CD4-positive, alpha-beta T cell treated with Interleukin-1 beta for 1 hour (primary cell): ENCODE results near the gene PHLDB1.

ENCODE experiments used
- DNase-seq, 2 donors: peaks; one replicate each; pipeline ENCODE4 v3.0.0-alpha.2; 2020 to 2022

PHLDB1 gene

DNA sequence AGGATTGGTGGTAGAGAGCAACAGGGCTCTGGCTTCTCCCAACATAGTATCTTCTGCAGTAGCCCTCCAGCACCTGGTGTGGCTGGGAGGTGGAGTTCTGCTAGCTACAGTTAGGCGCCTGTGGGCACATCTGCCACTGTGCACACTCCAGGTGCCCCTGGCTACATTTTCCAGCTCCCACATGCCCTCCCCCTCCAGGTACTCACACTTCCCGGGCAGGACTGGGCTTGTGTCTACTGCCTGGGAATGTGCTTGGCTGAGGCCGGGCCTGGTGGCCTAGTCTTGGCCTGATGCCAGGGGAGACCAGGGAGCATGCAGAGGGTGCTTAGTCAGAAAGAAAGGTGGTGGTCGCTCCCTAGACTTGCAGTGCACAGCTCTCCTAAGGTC is 15.8 kb downstream of the PHLDB1 start:
- no peak for DNase-seq

DNA sequence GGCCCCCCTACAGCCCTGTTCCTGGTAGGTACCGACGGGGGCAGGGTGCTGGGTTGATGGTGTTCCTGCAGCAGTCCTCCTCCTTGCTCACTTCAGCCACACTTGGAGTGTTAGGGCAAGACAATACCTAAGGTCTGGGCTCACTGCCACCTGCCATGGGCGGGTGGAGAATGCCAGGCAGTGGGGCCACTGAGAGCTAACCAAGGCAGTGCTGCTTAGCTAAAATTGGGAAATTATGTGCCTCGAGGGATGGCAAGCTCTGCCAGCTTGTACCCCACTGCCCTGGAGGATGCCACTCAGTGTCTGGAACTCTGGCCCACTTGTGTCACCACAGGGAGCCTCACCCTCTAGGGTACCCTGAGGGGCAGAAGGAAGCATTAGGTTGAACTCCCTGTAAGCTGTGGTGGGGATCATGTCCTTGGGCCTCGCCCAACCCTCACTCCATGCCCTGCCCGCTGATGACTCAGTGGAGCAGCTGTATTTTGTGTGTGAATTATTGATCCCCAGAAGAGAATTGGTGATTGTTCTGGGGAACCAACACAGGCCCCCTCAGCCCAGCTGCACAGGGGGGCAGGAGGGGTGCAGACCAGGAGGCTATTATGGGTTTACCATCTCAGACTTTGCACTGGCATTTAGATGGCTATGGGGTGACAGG is 17.7 kb downstream of the PHLDB1 start:
- no peak for DNase-seq

DNA sequence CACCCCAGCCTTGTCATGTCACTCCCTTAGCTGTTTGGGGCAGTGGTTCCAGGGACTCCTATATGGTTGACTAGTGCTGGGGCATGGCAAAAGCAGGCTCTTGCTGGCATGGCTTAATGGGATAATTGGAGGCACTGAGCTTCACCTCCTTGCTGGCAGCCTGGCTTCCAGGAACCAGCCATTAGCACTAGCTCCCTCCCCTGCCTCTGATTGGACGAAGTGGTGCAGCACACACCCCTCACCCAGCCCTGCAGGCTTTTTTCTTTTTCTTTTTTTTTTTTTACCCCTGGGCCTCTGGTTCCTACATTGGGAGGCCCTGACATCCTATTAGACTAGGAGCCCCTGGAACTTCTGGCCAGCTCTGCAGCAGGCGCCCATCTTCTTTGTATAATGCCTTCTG is 18.6 kb downstream of the PHLDB1 start:
- no peak for DNase-seq

DNA sequence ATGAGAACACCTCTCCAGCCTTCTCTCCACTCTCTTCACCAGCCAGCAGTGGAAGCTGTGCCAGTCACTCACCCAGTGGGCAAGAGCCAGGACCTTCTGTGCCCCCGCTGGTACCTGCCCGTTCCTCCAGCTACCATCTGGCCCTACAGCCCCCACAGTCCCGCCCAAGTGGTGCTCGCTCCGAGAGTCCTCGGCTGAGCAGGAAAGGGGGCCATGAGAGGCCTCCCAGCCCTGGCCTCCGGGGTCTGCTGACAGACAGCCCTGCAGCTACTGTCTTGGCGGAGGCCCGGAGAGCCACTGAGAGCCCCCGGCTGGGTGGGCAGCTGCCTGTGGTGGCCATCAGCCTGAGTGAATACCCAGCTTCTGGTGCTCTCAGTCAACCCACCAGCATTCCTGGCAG is 20.2 kb downstream of the PHLDB1 start:
- no peak for DNase-seq

DNA sequence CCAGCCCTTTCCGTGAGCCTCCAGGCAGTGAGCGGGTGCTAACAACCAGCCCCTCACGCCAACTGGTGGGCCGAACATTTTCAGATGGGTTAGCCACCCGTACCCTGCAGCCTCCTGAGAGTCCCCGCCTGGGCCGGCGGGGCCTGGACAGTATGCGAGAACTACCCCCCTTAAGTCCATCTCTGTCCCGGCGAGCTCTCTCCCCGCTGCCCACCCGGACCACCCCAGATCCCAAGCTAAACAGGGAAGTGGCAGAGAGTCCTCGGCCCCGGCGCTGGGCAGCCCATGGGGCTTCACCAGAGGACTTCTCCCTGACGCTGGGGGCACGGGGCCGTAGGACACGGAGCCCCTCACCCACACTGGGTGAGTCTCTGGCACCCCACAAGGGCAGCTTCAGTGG is 20.6 kb downstream of the PHLDB1 start:
- no peak for DNase-seq

DNA sequence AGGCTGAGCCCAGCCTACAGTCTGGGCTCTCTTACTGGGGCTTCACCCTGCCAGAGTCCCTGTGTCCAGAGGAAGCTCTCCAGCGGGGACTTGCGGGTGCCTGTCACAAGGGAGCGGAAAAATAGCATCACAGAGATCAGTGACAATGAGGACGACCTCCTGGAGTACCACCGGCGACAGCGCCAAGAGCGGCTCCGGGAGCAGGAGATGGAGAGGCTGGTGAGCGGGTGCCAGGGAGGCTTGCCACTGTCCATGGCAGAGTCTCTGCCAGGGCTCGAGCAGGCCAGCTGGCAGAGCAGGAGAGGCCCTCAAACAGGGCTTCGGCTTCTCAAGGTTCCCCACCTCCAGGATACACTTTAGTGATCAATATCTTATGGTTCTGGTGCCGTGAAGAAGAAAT is 21.0 kb downstream of the PHLDB1 start:
- no peak for DNase-seq

DNA sequence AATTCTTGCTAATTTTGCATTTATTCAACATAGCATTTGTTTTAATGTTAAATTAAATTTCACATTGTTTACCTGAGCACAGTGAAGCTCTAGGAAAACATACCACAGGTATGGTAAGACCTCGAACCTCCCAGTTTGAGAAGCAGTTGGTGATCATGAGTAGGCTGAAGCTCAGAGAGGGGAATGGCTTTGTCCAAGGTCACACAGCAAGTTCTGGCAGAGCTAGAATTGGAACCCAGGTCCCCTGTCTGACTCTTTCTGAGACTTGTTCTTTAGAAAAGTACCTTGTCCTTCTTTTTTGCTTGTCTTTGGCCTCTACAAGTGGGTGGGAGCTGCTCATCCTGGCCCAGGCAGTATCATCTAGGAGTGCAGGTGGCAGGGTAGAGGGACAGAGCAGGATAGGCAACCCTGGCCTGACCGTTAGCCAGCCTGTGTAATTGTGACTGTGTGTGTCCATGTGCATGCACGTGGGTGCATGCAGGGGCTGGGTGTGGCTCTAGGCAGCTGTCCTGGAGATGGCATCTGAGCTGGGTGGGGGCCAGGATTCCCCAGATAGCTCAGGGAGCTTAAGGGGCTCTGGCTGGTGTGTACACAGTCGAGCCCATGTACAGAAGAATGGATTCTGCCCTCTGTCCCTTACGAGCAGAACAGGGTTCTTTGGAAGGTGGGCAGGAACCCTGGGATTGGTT is 21.6 kb downstream of the PHLDB1 start:
- no peak for DNase-seq

DNA sequence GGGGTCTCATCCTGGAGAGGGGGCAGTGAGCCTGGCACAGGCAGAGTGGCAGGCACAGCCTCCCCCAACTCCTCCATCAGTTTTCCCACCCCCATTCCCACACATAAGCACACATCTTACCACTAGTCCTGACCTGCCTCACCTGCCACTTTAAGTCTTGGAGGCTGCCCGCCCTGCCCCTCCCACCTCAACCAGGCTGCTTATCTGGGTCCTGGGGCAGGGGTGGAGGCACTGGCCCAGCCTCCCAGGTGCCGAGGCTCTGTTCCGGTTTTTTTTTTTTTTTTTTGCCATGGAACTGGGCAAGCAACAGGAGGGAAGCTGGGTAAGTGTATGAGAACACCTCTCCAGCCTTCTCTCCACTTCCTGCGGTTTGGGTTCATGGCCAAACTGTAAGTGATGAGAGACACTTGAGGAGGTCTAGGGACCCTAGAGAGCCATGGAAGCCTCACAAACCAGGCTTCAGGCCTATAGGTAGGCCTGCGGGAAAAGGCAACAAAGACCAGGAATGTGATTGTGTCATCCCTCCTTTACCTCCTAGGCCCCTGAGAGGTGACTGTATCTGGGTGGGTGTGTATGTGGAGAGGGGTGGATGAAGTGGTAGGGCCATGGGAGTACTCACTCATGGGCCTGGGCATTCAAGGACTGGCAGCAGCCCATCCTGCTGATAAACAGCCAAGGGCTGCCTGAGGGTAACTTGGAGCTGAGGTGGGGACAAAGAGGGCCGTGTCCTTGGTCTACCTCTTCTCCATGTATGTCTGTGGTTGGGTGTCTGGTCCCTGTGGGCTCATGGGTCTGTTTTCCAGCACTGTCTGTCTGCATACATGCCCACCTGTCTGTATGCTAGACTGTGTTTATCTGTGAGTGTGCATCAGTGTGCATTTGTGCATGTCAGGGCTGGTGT is 22.6 kb downstream of the PHLDB1 start:
- no peak for DNase-seq

DNA sequence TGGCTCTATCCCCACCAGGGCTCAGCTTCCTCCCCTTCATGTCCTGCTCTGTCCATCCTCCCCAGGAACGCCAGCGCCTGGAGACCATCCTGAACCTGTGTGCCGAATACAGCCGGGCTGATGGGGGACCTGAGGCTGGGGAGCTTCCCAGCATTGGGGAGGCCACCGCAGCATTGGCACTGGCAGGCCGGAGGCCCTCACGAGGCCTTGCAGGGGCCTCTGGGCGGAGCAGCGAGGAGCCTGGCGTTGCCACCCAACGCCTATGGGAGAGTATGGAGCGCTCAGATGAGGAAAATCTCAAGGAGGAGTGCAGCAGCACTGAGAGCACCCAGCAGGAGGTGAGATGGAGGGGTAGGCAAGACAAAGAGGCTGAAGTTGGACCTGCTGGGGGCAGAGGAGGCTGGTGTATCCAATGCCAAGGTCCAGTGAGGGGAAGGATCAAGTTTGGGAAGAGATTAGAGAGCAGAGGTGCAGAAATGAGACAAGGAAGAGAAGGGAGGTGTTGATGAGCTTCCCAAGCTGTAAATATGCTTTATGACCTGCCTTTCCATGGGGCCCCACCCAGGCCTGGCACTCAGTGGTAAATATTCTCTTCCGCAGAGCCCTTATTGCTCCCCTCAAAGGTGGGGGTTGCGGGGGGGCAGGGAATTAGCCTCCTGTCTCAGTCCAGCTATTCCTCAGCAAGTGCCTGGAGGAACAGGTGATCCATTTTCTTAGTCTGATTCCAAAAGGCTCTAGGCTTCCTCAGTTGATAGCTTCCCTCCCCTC is 23.9 kb downstream of the PHLDB1 start:
- DNase-seq: no peak

DNA sequence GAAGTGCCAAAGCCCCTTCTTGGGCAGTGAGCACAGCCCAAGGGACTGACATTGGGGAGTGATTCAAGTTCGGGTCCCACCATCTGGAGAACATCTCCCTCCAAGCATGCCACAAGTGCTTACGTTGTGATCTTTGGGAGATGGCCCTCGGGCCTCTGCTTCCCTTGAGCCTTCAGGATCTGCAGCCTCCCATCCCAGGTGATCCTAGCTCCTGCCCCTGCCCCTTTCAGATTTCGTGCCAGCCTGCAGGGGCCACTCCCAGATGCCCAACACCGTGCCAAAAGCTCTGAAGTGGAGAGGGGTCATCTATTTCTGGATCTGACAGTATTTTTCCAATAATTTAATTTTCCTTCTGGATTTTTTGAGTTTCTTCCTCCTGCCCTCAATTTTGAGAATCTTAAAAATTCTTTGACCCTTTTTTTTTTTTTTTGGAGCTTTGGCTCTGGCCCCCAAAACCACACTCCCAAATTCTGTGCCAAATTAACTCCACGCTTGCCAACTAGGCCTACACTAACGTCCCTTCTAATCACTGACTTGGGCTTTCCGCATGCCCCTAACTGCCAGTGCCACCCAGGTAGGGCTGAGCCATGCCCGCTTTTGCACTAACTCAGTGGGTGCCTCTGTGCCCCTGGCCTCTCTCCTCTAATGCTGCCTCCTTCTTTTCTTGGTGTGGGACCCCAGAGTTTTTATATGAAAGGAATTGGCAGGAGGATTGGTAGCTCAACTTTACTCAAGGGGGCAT is 25.3 kb downstream of the PHLDB1 start:
- no peak for DNase-seq

DNA sequence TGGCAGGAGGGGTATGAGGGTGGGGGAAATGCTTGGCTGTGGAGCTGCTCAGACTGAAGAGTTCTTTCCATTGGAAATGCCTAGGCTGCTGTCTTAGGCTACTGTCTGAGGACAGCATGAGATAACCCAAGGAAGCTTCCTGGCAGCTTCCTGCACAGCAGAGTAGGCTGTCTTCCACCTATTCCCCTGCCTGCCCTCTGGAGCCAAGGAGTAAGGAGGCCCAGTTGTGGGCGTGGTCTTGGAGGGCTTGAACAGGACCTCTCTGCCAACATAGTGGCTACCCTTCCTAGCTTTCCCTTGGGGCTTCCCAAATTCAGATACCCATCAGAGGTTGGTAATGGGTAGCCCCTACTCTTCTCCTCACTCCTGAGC is 25.9 kb downstream of the PHLDB1 start:
- no peak for DNase-seq

DNA sequence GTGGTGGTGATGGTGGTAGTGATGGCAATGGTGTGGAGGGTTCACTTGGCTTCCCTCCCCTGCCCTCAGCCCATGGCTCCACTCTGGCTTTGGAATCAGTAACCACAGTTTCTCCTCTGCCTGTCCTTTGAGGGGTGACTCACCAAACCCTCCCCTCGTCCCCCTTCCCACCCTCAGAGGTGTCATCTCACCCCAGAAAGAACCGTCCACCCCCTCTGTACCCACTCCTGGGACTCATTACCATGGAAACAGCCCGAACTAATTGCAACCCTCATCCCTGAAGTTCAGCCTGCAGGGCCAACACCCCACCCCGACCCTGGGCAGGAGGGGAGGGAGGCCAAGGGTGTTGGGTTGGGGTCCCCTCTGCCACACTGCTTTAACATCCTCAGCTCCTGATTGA is 26.6 kb downstream of the PHLDB1 start:
- DNase-seq: no peak

DNA sequence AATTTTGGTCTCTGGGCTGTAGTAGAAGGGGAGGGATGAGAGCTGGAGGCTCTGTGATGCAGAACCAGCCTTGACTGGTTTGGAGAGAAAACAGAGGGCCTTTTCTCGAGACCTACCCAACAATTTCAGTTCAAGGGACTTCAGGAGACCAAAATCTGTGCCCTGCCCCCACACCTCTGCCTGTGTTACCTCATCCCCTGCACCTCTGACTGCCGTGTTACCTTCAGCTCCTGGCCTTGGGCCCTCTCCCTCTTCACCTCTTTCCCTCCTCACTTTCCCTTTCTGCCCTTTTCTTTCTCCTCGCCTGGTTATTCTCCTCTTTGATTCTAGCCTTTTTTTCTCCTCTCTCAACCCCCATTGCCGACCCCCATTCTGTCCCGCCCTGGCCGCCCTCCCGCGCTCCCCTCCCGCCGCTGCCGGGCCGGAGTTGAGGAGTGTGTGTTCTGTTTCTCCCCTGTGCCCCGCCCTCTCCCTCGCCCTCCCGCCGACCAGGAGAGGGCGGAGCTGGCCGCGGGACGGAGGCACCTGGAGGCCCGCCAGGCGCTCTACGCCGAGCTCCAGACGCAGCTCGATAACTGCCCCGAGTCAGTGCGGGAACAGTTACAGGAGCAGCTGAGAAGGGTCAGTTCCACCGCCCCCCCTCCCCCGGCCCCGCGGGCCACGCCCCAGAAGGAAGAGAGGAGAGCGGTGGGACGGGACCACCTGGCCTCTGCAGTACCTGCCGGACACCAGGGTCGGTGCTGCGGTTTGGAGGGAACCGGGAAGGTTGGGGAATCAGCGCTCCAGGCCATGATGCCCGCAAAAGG is 27.2 kb downstream of the PHLDB1 start:
- no peak for DNase-seq

DNA sequence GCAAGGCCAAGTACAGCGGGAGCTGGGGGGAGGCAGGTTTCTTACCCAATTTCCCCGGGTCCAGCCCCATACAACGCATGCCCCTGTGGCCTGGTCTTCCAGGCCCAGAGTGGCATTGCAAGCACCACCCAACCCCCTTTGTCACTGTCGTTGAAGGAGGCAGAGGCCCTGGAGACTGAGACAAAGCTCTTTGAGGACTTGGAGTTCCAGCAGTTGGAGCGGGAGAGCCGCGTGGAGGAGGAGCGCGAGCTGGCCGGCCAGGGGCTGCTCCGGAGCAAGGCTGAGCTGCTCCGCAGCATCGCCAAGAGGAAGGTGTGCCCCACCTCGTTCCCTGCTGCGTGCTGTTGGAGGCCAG is 27.8 kb downstream of the PHLDB1 start:
- no peak for DNase-seq

DNA sequence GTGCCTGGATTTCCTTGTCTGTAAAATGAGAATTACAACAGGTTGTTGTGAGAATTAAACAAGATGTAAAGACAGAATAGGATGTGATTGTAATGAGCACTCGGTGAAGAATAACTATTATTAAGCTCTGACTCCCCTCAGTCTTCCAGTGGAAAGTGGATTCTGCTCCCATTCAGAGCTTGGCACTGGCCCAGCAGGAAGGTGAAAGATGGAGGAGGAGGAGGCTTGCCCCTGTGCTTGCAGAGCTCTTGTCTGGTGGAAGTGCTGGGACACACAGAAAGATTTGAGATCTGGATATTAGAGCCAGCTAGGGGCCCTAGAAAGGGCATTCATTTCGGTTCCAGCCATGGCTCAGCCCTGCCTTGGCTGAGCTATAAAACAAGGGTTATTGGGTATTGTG is 28.2 kb downstream of the PHLDB1 start:
- DNase-seq: no peak

DNA sequence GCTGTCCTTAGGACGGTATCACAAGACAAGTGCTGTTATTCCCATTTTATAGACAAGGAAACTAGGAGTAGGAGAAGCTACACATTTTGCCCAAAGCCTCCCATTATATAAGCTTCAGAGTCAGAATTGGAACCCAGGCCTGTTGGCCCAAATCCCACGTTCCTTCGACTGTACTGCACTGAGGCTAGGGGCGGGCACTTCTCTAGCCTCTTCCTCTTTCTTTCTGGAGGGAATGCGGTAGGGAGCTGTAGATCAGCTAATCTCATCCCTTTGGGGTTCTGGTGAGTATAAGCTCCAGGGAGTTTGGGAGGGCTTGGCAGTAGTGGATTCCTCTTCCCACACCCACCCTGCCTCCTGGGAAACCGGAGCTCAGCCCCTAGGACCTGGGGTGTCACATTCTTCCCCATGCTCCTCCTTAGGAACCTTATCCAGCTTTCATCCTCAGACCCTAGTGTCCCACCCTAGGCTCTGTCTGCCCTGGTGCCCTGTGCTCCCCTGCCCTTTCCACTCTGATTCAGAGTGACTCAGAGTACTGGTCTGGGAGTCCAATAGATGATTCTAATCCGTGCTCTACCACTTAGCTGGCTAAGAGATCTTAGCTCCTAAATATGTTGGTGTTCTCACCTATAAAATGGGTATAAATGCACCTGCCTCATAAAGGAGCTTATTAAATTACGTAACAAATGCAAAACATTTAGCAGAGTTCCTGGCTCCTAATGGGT is 29.3 kb downstream of the PHLDB1 start:
- DNase-seq: no peak

DNA sequence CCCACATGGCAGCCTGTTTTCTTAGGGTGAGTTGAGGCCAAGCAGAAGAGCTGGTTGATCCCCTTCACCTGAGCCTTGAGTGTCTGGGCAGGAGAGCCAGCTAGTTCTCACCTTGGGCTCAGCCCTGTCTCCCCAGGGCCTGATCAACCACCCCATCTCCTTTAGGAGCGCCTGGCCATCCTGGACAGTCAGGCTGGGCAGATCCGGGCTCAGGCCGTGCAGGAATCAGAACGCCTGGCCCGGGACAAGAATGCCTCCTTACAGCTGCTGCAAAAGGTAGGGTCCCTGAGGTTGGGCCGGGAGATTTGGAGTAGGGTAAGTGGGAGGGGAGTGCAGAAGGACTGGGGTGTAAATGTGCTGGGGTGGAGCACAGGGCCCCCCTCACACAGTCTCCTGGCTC is 31.3 kb downstream of the PHLDB1 start:
- DNase-seq: no peak

DNA sequence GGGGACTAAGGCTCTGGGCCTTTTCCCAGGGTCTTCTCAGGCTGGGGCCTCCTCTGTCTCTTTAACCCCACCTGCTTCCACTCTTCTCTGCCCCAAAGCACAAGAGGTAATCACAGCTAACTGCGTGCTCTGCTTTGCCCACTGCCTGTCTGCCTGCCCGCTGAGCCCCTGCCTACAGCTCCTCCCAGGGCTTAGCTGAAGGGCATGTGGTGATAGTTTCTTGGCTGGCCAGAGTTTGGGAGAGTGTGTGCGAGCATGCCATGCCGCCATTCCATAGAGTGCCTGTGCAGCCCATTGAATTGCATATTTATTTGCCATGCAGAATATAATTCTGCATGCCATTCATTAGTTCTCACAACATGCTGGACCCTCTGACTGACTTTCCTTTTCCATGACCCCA is 32.5 kb downstream of the PHLDB1 start:
- DNase-seq: no peak

DNA sequence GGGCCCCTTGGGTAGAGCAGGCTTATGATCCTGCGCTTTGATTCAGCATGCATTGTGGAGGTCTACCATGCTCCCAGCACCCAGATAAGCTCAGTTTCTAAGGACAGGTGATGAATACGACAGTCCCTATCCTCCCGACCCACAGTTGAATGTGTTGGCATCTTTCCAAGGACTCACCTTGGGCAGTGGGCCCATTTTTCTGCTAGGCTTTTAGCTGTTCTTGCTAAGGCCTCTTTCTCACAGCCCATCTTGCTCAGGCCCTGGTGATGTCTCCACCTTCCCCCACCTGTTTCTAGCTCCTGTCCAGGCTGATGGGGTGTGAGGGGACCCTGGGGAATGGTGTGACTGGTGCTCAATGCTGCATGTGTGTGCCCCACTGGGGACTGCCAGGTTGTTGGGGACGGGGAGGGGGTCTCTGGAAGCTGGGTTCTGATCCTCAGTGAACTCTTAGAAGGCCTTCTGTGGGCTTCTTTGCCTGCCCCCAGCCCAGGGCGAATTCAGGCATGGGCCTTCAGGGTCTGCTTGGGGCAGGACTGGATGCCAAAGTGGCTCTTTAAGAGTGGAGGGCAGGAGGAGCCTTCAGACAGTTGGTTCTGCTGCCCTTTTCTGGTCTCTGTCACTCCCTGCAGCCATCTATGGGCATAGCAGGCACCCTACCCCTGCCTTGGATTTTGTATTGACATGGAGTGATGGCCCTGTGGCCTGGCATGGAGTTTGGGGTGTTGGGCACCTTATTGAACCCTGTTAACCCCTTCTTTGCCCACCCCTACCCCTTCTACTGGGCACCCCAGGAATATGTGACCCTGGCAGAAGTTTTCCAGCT is 33.1 kb downstream of the PHLDB1 start:
- no peak for DNase-seq

DNA sequence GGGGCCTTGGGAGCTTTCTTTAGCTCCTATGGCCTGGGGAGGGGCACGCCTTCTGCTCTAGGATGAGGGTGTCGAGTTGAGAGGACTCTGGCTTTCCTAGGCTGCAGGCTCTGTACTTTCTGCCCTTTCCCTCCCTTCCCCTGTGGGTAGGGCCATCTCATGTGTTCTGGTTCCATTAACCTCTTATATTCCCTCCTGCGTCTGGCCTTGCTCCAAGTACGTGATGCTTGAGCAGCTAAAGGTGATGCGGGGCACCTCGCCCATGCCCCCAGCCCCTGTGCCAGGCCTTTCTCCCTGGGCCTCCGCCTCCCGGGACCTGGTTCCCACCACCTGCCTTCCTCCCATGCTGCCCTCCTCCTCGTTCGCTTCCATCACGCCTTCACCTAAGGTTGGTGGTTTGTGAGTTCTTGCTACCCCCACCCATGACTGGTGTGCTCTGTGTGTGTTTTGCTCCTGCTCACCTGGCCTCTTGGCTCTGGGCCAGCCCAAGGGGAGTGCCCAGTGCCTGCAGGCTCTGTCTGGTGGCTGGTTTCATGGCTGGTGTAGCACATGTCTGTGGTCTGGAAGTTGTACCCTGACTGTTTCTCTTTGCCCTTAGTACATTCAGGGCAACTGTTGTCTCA is 34.1 kb downstream of the PHLDB1 start:
- no peak for DNase-seq
